Lower leg skin (tissue), 4 donors: ENCODE measurements around the gene PRELID3B. TPM values are rescaled to one million over a fixed set of nuclear protein-coding genes. Genes with fewer than 3 reads are reported as not detected.

Source experiments
- DNase-seq, 2 donors: peaks; one replicate each; pipeline ENCODE4 v3.0.0-alpha.2; 2019; ENCODE audit warnings: low spot score in 2 of 2
- H3K4me3 ChIP-seq: fragments of 200-600 bp; sonication (generic); 2 replicates; pipeline ENCODE4 v1.5.1; 2017; ENCODE audit warnings: mild to moderate bottlenecking, low read depth; ENCODE audit not compliant: poor library complexity, severe bottlenecking
- CTCF ChIP-seq, 3 donors: fragments of 450-650 bp; IDR thresholded peaks; one replicate each; pipeline ENCODE4 v1.5.1; 2016; ENCODE audit warnings: antibody characterized with exemption in 3 of 3, mild to moderate bottlenecking in 3 of 3, moderate library complexity in 2 of 3
- POLR2A ChIP-seq, 2 donors: fragments of 450-650 bp; IDR thresholded peaks; one replicate each; pipeline ENCODE4 v1.6.1; 2016 to 2017; ENCODE audit warnings: antibody characterized with exemption in 2 of 2, mild to moderate bottlenecking in 1 of 2, moderate library complexity in 1 of 2
- WGBS, 2 donors: methylation state at CpG; one replicate each; pipeline ENCODE4 v1.1.5; 2018; 5-methylcytosine and 5-hydroxymethylcytosine counted together
- intact Hi-C: fragments of 100-400 bp; cut with DNase I; formaldehyde crosslinking; loops from one replicate; pipeline ENCODE4 v1.15.0; 2023; ENCODE audit warnings: low total_unique reads
- total RNA-seq, 4 donors: library from RNA; depleted of rRNA; stranded (reverse); fragments of >200 nt; gene quantifications; one replicate each; pipeline ENCODE4 v1.1.0, GENCODE V29; 2016

PRELID3B gene
- total RNA-seq, 4 donors from 2014 or later = 38.3 to 50.8 (median 49.1) TPM

GRCh38 chr20:59025086-59025485, 17.5 kb downstream of the PRELID3B start:
- WGBS, 2 donors = 55 to 70% methylated on average over 2 of the region's 2 CpGs
- TF ChIP-seq CTCF (IDR thresholded peaks at IDR 0.05) (no peak), POLR2A (IDR thresholded peaks at IDR 0.05) (no peak)
- DNase-seq = no peak
- intact Hi-C loops = no loop called here
- no peak overlapping the region for H3K4me3 ChIP-seq

GRCh38 chr20:59024111-59024530, 18.5 kb downstream of the PRELID3B start:
- TF ChIP-seq CTCF (IDR thresholded peaks at IDR 0.05) = no peak
- no peak for TF ChIP-seq POLR2A (IDR thresholded peaks at IDR 0.05)
- DNase-seq = no peak
- intact Hi-C loops = no loop called here
- WGBS, 2 donors = 91 to 94% methylated on average over 24 of the region's 24 CpGs
- H3K4me3 ChIP-seq = no peak overlapping the region

- DNase-seq = no peak
- no peak overlapping the region for H3K4me3 ChIP-seq
- 87 to 96% methylated on average over 13 of the region's 13 CpGs for WGBS, 2 donors
- intact Hi-C loops = no loop called here
- no peak for TF ChIP-seq POLR2A (IDR thresholded peaks at IDR 0.05)
- no peak for TF ChIP-seq CTCF (IDR thresholded peaks at IDR 0.05)
Observed at GRCh38 chr20:59023616-59024015, 19.0 kb downstream of the PRELID3B start.

- no peak for TF ChIP-seq CTCF (IDR thresholded peaks at IDR 0.05)
- no peak overlapping the region for H3K4me3 ChIP-seq
- intact Hi-C loops = no loop called here
- DNase-seq = no peak
- 91 to 94% methylated on average over 15 of the region's 15 CpGs for WGBS, 2 donors
Observed at GRCh38 chr20:59022754-59023153, 19.8 kb downstream of the PRELID3B start.

- no peak for DNase-seq
Observed at GRCh38 chr20:59020938-59021551, 21.5 kb downstream of the PRELID3B start.

More at GRCh38 chr20:59020938-59021551, 21.5 kb downstream of the PRELID3B start:
- TF ChIP-seq POLR2A (IDR thresholded peaks at IDR 0.05) (no peak), CTCF (IDR thresholded peaks at IDR 0.05) (no peak)
- intact Hi-C loops = no loop called here
- H3K4me3 ChIP-seq = no peak overlapping the region
- WGBS, 2 donors = 50 to 53% methylated on average over 5 of the region's 5 CpGs
